Trophoblast cell (in vitro differentiated cells and primary cell): ENCODE data around the gene NFATC1.

Experiments used
- DNase-seq, 2 donors: peaks; one replicate each; pipeline ENCODE4 v3.0.0-alpha.2; 2016
- H2AFZ ChIP-seq: 2 replicates; pipeline ENCODE4 v1.6.1; 2013; ENCODE audit warnings: low read length, moderate library complexity, mild to moderate bottlenecking; ENCODE audit not compliant: insufficient read depth, poor library complexity
- H2AK5ac ChIP-seq: 2 replicates; pipeline ENCODE4 v1.6.1; 2013; ENCODE audit warnings: mild to moderate bottlenecking, low read length
- H2BK120ac ChIP-seq: 2 replicates; pipeline ENCODE4 v1.6.1; 2013; ENCODE audit warnings: low read length, mild to moderate bottlenecking, moderate library complexity; ENCODE audit not compliant: insufficient read depth, poor library complexity
- H2BK12ac ChIP-seq: 2 replicates; pipeline ENCODE4 v1.6.1; 2013; ENCODE audit warnings: mild to moderate bottlenecking, low read length, moderate library complexity
- H2BK5ac ChIP-seq: 2 replicates; pipeline ENCODE4 v1.6.1; 2013; ENCODE audit warnings: low read length, low read depth, moderate library complexity, mild to moderate bottlenecking; ENCODE audit not compliant: poor library complexity
- H3K14ac ChIP-seq: 2 replicates; pipeline ENCODE4 v1.6.1; 2013; ENCODE audit warnings: mild to moderate bottlenecking, low read length
- H3K18ac ChIP-seq: 2 replicates; pipeline ENCODE4 v1.6.1; 2013; ENCODE audit warnings: mild to moderate bottlenecking, low read length
- H3K23ac ChIP-seq: 2 replicates; pipeline ENCODE4 v1.6.1; 2013; ENCODE audit warnings: low read length
- H3K27ac ChIP-seq: 2 replicates; pipeline ENCODE4 v1.5.1; 2013; ENCODE audit warnings: low read depth, mild to moderate bottlenecking, inconsistent platforms, low read length, moderate library complexity
- H3K27me3 ChIP-seq: 2 replicates; pipeline ENCODE4 v1.6.1; 2013; ENCODE audit warnings: inconsistent platforms, mild to moderate bottlenecking, low read length, moderate library complexity; ENCODE audit not compliant: insufficient read depth
- H3K36me3 ChIP-seq, 2 experiments: 1 replicate in 1 of 2; 2 replicates in 1 of 2; pipeline ENCODE4 v1.6.1; 2013; ENCODE audit warnings: low read length in 2 of 2, mild to moderate bottlenecking in 2 of 2, moderate library complexity in 1 of 2; ENCODE audit not compliant: insufficient read depth in 2 of 2, control insufficient read depth in 1 of 2
- H3K4ac ChIP-seq: 2 replicates; pipeline ENCODE4 v1.6.1; 2013; ENCODE audit warnings: low read depth, mild to moderate bottlenecking, low read length, moderate library complexity
- H3K4me1 ChIP-seq, 2 experiments: 1 replicate in 1 of 2; 2 replicates in 1 of 2; pipeline ENCODE4 v1.6.1; 2013; ENCODE audit warnings: low read length in 2 of 2, mild to moderate bottlenecking in 2 of 2, moderate library complexity in 1 of 2; ENCODE audit not compliant: insufficient read depth in 2 of 2, control insufficient read depth in 1 of 2
- H3K4me2 ChIP-seq: 2 replicates; pipeline ENCODE4 v1.6.1; 2013; ENCODE audit warnings: inconsistent platforms, mild to moderate bottlenecking, low read length, moderate library complexity
- H3K4me3 ChIP-seq: 2 replicates; pipeline ENCODE4 v1.5.1; 2013; ENCODE audit warnings: mild to moderate bottlenecking, low read depth, low read length, inconsistent platforms
- H3K79me1 ChIP-seq: one replicate; pipeline ENCODE4 v1.6.1; 2013; ENCODE audit warnings: low read length
- H3K79me2 ChIP-seq: 2 replicates; pipeline ENCODE4 v1.6.1; 2013; ENCODE audit warnings: low read length, mild to moderate bottlenecking; ENCODE audit not compliant: control insufficient read depth, insufficient read depth, poor library complexity
- H3K9ac ChIP-seq: 2 replicates; pipeline ENCODE4 v1.6.1; 2013; ENCODE audit warnings: mild to moderate bottlenecking, low read length
- H3K9me3 ChIP-seq: 2 replicates; pipeline ENCODE4 v1.6.1; 2013; ENCODE audit warnings: low read depth, mild to moderate bottlenecking, control low read depth, inconsistent platforms, low read length; ENCODE audit not compliant: insufficient read depth
- H4K12ac ChIP-seq: 2 replicates; pipeline ENCODE4 v1.6.1; 2013; ENCODE audit warnings: low read depth, mild to moderate bottlenecking, low read length, moderate library complexity
- H4K8ac ChIP-seq: 2 replicates; pipeline ENCODE4 v1.6.1; 2013; ENCODE audit warnings: low read depth, mild to moderate bottlenecking, low read length, moderate library complexity
- H4K91ac ChIP-seq: one replicate; pipeline ENCODE4 v1.6.1; 2013; ENCODE audit warnings: low read depth, mild to moderate bottlenecking, low read length, moderate library complexity
- WGBS: extraction: QIAGEN DNeasy Blood & Tissue Kit; methylation state at CpG from one replicate; pipeline ENCODE4 v1.1.7; 2013; ENCODE audit warnings: missing lambda C conversion rate; ENCODE audit not compliant: insufficient read length, insufficient coverage; ENCODE audit errors: extremely low coverage; 5-methylcytosine and 5-hydroxymethylcytosine counted together

NFATC1 gene

DNA sequence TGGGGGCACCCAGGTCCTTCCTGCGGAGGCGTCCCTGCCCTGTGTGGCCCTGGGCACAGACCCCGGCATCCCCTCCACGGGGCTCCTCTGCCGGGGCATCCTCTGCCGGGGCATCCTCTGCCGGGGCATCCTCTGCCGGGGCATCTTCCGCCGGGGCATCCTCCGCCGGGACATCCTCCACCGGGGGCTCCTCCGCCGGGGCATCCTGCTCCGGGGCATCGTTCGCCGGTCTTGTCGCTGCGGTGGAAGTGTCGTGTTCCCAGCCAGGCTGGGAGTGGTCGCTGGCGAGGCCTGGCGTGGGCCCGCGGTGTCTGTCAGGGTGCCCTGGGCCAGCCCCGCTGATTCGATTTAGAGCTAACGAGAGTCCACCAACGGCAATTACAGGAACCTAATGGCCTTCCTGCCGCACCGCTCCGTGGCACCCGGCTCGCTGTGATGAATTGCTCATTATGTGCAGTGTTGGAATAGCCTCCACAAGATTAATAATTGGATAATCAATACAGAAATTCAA lies 115.1 kb downstream of the NFATC1 start:
- no peak overlapping the region for H2BK5ac ChIP-seq
- H3K9ac ChIP-seq, result no peak overlapping the region
- no peaks in the 10 kb centered on the region for H3K27me3 ChIP-seq
- H2BK12ac ChIP-seq, result no peak overlapping the region
- H2AFZ ChIP-seq, result no peak overlapping the region
- no peak overlapping the region for H3K4me3 ChIP-seq
- H3K4ac ChIP-seq, result no peak overlapping the region
- peaks cover 9 to 10% of the 10 kb centered on the region in 2 experiments for H3K4me1 ChIP-seq
- no peak overlapping the region for H3K18ac ChIP-seq
- no peak overlapping the region for H4K8ac ChIP-seq
- DNase-seq, result no peak
- H3K79me2 ChIP-seq, result no peaks in the 10 kb centered on the region
- no peak overlapping the region for H3K14ac ChIP-seq
- no peak overlapping the region for H4K12ac ChIP-seq
- no peaks in the 10 kb centered on the region for H3K36me3 ChIP-seq
- no peak overlapping the region for H3K4me2 ChIP-seq
- H2BK120ac ChIP-seq, result no peak overlapping the region
- peaks cover 9% of the 10 kb centered on the region for H3K9me3 ChIP-seq
- no peak overlapping the region for H3K23ac ChIP-seq
- H3K27ac ChIP-seq, result no peak overlapping the region
- H3K79me1 ChIP-seq, result peaks cover 4% of the 10 kb centered on the region
- no peak overlapping the region for H2AK5ac ChIP-seq
- WGBS, result no CpG with 5 or more reads among the region's 36 CpGs
- H4K91ac ChIP-seq, result no peak overlapping the region

DNA sequence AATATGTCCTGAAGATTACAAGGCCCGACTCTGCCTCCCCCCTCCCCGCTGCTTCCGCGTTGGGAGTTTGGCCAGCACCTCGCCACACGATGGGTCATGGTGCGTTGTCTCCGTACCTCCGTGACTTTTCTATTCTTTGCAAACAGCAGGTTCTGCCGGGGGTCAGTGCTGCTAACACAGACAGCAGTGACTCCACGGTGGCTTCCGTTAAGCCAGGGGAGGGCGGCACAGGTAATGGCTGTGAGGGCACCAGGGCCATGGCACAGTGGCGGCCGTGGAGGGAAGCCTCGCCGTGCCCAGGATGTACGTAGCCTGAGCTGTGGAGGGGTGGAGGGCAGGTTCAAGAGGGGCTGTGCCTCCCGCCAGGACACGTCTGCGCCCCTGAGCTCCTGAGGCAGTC lies 115.5 kb downstream of the NFATC1 start:
- no peaks in the 10 kb centered on the region for H3K79me2 ChIP-seq
- peaks cover 9 to 10% of the 10 kb centered on the region in 2 experiments for H3K4me1 ChIP-seq
- no peak overlapping the region for H3K23ac ChIP-seq
- H4K8ac ChIP-seq, result no peak overlapping the region
- H3K27ac ChIP-seq, result no peak overlapping the region
- no peaks in the 10 kb centered on the region for H3K27me3 ChIP-seq
- H3K36me3 ChIP-seq, result no peaks in the 10 kb centered on the region
- H2BK120ac ChIP-seq, result no peak overlapping the region
- no peak for DNase-seq
- H3K4ac ChIP-seq, result no peak overlapping the region
- H3K9ac ChIP-seq, result no peak overlapping the region
- H2AFZ ChIP-seq, result no peak overlapping the region
- H3K79me1 ChIP-seq, result peaks cover 4% of the 10 kb centered on the region
- H3K18ac ChIP-seq, result no peak overlapping the region
- H3K4me2 ChIP-seq, result no peak overlapping the region
- no peak overlapping the region for H4K91ac ChIP-seq
- peaks cover 5% of the 10 kb centered on the region for H3K9me3 ChIP-seq
- no peak overlapping the region for H2BK5ac ChIP-seq
- H2BK12ac ChIP-seq, result no peak overlapping the region
- no peak overlapping the region for H2AK5ac ChIP-seq
- no CpG with 5 or more reads among the region's 21 CpGs for WGBS
- H3K14ac ChIP-seq, result no peak overlapping the region
- no peak overlapping the region for H4K12ac ChIP-seq
- H3K4me3 ChIP-seq, result no peak overlapping the region

DNA sequence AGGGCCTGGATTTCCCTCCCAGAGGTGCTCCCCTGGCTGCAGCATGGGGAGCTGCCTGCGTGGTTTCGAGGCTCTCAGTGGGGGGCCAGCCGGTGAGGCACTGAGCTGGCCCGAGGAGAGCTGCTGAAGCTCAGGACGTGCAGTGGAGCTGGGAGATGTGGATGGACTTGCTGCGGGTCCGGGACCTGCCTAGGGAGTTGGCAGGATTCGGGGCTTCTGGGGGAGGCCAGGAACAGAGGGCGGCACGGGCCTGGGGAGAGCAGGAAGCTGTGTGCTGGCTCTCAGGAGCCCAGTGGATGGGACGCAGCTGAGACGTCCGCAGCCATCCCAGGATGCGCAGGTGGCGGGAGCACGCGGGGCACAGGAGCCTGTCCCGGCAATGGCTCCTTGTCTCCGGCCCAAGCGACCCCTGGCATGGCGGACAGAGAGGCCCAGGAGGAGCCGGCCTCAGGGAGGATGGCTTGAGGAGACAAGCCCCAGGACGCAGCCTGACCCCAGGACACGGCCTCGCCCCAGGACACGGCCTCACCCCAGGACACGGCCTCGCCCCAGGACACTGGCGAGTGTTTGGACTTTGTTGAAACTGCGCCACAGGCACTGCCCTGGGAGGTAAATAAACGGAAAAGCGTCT lies 116.1 kb downstream of the NFATC1 start:
- no peak overlapping the region for H2BK5ac ChIP-seq
- H4K8ac ChIP-seq, result no peak overlapping the region

DNA sequence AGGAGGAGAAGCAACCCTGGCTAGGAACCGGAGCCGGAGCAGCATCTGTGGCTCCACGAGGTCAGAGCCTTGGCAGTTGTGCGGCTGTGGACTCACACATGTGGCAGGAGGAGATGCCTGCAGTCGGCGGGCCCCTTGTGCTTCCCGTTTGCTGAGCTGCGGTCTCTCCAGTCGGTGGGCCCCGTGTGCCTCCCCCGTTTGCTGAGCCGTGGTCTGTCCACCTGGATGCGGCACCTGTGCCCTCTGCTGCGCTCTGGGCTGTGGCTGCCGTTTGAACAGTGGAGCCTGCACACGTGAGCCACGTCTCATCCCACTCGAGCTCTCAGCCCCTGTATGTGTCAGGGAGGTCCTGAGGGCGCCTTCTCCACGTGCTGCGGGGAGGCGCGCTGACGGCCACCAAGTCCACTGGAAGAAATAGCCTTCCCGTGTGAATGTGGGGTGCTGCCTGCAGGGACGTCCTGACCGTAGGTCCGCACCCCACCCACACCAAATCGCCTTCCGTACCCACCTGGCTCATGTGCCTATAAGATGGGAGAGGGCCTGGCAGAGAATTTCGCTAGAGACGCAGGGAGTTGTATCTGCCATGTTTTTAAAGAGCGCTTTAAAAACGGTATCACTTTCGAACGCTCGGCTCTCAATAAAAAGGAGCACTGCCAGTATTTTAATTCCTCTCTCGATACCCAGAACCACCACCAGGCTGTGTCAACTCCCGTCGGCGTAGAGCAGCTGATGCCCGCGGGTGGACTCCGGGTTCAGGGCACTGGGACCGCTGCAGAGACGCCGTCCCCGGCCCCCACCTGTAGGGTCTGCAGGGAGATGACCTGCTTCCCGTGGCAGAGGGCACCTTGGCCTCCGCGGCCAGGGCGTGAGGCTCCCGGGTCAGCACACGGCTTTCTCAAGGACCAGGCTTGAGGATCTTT lies 117.0 kb downstream of the NFATC1 start:
- Histone ChIP-seq H2AFZ (no peak overlapping the region), H3K27ac (no peak overlapping the region), H3K14ac (no peak overlapping the region), H4K91ac (no peak overlapping the region), H3K36me3 (no peaks in the 10 kb centered on the region), H3K4me3 (no peak overlapping the region), H2BK5ac (no peak overlapping the region), H3K79me2 (no peaks in the 10 kb centered on the region), H2BK120ac (no peak overlapping the region), H3K9me3 (peaks cover 2% of the 10 kb centered on the region), H2AK5ac (no peak overlapping the region), H3K23ac (no peak overlapping the region), H3K27me3 (no peaks in the 10 kb centered on the region), H4K12ac (no peak overlapping the region), H2BK12ac (no peak overlapping the region), H4K8ac (no peak overlapping the region), H3K9ac (no peak overlapping the region), H3K4me1 (peaks cover under 1 to 2% of the 10 kb centered on the region in 2 experiments), H3K79me1 (peaks cover under 1% of the 10 kb centered on the region), H3K4me2 (no peak overlapping the region), H3K4ac (no peak overlapping the region), H3K18ac (no peak overlapping the region)
- no peak for DNase-seq
- WGBS, result no CpG with 5 or more reads among the region's 54 CpGs

More for the DNA sequence above, 116.1 kb downstream of the NFATC1 start:
- Histone ChIP-seq H3K4me3 (no peak overlapping the region), H2AFZ (no peak overlapping the region), H3K27ac (no peak overlapping the region), H2BK120ac (no peak overlapping the region), H2BK12ac (no peak overlapping the region), H4K91ac (no peak overlapping the region), H3K14ac (no peak overlapping the region), H3K79me2 (no peaks in the 10 kb centered on the region), H3K9ac (no peak overlapping the region), H3K9me3 (peaks cover 5% of the 10 kb centered on the region), H2AK5ac (no peak overlapping the region), H3K23ac (no peak overlapping the region), H3K36me3 (no peaks in the 10 kb centered on the region), H4K12ac (no peak overlapping the region), H3K79me1 (peaks cover 4% of the 10 kb centered on the region), H3K4me1 (peaks cover 7 to 9% of the 10 kb centered on the region in 2 experiments), H3K27me3 (no peaks in the 10 kb centered on the region), H3K4me2 (no peak overlapping the region), H3K4ac (no peak overlapping the region), H3K18ac (no peak overlapping the region)
- WGBS, result no CpG with 5 or more reads among the region's 32 CpGs
- DNase-seq, result no peak
